22Rv1 (cell line): ENCODE results near the gene ZNF423.

Experiments
- CTCF ChIP-seq: fragments of 450-650 bp; IDR thresholded peaks from 2 replicates; pipeline ENCODE4 v1.5.1; 2017; ENCODE audit warnings: mild to moderate bottlenecking
- ZFX ChIP-seq: fragments of 450-650 bp; IDR thresholded peaks from 2 replicates; pipeline ENCODE4 v1.6.1; 2017; ENCODE audit warnings: antibody characterized with exemption, borderline replicate concordance

GRCh38 chr16:49747654-49748053, 108.3 kb downstream of the ZNF423 start:
- no peak for TF ChIP-seq CTCF
- TF ChIP-seq ZFX: no peak
